Stomach (tissue), 4 donors: ENCODE measurements around the gene PDE4D.

Experiments
- EP300 ChIP-seq: sonication (generic); formaldehyde crosslinking; IDR thresholded peaks from one replicate; pipeline ENCODE4 v1.6.1; 2017; ENCODE audit warnings: antibody characterized with exemption
- POLR2A ChIP-seq, 4 donors: fragments of 450-650 bp; IDR thresholded peaks; one replicate each; pipeline ENCODE4 v1.6.1; 2016; ENCODE audit warnings: antibody characterized with exemption in 4 of 4, control low read depth in 2 of 4, mild to moderate bottlenecking in 1 of 4, moderate library complexity in 1 of 4
- TF ChIP-seq, protein P1 (sequence below), 7 experiments: fragments of 450-650 bp in 4 of 7; fragments of 200-600 bp in 3 of 7; sonication (generic) in 3 of 7; IDR thresholded peaks; one replicate each; pipeline ENCODE4 v1.5.1; 2016 to 2019; ENCODE audit warnings: antibody characterized with exemption in 7 of 7, control low read depth in 2 of 7, mild to moderate bottlenecking in 1 of 7

DNA sequence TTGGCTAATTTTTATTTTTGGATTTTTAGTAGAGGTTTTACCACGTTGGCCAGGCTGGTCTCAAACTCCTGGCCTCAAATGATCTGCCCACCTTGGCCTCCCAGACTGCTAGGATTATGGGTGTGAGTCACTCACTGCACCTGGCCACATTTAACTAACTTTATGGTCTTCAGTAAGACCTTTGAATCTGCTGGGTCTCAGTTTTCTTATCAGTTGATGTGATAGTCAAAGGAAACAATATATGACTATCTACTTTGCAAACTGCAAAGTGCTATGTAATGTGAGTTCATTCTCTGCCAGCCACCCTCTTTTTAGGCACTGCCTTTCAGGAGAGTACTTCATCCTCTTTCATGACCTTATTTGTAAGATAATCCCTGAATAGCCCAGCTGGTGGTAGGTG lies 474.7 kb downstream of the PDE4D start:
- TF ChIP-seq EP300: no peak
- no peak for TF ChIP-seq POLR2A (IDR thresholded peaks at IDR 0.05)
- TF ChIP-seq, protein P1, sequence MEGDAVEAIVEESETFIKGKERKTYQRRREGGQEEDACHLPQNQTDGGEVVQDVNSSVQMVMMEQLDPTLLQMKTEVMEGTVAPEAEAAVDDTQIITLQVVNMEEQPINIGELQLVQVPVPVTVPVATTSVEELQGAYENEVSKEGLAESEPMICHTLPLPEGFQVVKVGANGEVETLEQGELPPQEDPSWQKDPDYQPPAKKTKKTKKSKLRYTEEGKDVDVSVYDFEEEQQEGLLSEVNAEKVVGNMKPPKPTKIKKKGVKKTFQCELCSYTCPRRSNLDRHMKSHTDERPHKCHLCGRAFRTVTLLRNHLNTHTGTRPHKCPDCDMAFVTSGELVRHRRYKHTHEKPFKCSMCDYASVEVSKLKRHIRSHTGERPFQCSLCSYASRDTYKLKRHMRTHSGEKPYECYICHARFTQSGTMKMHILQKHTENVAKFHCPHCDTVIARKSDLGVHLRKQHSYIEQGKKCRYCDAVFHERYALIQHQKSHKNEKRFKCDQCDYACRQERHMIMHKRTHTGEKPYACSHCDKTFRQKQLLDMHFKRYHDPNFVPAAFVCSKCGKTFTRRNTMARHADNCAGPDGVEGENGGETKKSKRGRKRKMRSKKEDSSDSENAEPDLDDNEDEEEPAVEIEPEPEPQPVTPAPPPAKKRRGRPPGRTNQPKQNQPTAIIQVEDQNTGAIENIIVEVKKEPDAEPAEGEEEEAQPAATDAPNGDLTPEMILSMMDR (IDR thresholded peaks at IDR 0.05): no peak
